ENCODE measurements around the gene THSD8.
A peak's percentile ranks its signal among the peaks of the same experiment; 100 is the strongest.

The THSD8 gene

DNA sequence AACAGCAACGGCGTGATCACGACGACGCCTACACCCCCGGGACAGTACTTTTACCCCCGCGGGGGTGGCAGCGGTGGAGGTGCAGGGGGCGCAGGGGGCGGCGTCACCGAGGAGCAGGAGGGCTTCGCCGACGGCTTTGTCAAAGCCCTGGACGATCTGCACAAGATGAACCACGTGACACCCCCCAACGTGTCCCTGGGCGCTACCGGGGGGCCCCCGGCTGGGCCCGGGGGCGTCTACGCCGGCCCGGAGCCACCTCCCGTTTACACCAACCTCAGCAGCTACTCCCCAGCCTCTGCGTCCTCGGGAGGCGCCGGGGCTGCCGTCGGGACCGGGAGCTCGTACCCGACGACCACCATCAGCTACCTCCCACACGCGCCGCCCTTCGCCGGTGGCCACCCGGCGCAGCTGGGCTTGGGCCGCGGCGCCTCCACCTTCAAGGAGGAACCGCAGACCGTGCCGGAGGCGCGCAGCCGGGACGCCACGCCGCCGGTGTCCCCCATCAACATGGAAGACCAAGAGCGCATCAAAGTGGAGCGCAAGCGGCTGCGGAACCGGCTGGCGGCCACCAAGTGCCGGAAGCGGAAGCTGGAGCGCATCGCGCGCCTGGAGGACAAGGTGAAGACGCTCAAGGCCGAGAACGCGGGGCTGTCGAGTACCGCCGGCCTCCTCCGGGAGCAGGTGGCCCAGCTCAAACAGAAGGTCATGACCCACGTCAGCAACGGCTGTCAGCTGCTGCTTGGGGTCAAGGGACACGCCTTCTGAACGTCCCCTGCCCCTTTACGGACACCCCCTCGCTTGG lies 9.6 kb upstream of the THSD8 start:
- TF ChIP-seq, protein P1, sequence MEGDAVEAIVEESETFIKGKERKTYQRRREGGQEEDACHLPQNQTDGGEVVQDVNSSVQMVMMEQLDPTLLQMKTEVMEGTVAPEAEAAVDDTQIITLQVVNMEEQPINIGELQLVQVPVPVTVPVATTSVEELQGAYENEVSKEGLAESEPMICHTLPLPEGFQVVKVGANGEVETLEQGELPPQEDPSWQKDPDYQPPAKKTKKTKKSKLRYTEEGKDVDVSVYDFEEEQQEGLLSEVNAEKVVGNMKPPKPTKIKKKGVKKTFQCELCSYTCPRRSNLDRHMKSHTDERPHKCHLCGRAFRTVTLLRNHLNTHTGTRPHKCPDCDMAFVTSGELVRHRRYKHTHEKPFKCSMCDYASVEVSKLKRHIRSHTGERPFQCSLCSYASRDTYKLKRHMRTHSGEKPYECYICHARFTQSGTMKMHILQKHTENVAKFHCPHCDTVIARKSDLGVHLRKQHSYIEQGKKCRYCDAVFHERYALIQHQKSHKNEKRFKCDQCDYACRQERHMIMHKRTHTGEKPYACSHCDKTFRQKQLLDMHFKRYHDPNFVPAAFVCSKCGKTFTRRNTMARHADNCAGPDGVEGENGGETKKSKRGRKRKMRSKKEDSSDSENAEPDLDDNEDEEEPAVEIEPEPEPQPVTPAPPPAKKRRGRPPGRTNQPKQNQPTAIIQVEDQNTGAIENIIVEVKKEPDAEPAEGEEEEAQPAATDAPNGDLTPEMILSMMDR (IDR thresholded peaks at IDR 0.05; ENCODE audit: insufficient read depth, low read depth, low read length, missing control alignments), result no peak
- peak overlapping the region; percentile 95 for H3K4me3 ChIP-seq (ENCODE audit: low read depth, low read length)
- DNase-seq (ENCODE audit: low read depth), result peak; percentile 93

- peak overlapping the region; percentile 95 for H3K4me3 ChIP-seq (ENCODE audit: low read depth, low read length)
- TF ChIP-seq, protein P1 (IDR thresholded peaks at IDR 0.05; ENCODE audit: insufficient read depth, low read depth, low read length, missing control alignments), result no peak
- no peak for DNase-seq (ENCODE audit: low read depth)
Measured at GRCh38 chr19:12792853-12793289, 9.0 kb upstream of the THSD8 start.

- TF ChIP-seq, protein P1 (IDR thresholded peaks at IDR 0.05; ENCODE audit: insufficient read depth, low read depth, low read length, missing control alignments), result no peak
- DNase-seq (ENCODE audit: low read depth), result peak; percentile 96
- H3K4me3 ChIP-seq (ENCODE audit: low read depth, low read length), result peak overlapping the region; percentile 95
Measured at GRCh38 chr19:12793290-12794195, 8.3 kb upstream of the THSD8 start.

DNA sequence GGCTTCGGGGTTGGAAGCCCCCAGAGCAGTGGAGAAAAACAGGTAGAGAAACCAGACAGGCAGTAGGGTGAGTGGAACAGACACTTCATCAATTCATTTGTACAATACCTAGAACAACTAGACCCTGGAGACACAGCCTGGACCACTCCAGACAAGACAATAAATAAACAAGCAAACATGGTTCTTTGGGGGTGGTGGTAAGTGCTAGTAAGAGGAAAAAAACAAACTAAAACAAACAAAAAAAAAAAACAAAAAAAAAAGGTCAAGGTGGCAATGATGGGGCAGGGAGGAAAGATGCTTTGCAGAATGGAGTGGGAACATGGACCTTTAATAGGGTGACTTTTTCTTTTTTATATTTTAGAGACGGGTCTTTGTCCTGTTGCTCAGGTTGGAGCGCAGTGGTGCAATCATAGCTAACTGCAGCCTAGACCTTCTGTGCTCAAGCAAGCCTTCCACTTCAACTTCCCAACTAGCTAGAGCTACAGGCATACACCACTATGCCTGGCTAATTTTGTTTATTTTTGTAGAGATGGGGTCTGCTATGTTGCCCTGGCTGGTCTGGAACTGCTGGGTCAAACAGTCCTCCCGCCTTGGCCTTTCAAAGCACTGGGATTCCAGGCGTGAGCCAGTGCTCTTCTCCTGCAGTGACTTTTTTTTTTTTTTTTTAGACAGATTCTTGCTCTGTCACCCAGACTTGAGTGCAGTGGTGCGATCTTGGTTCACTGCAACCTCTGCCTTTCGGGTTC lies 7.5 kb upstream of the THSD8 start:
- TF ChIP-seq, protein P1 (IDR thresholded peaks at IDR 0.05; ENCODE audit: insufficient read depth, low read depth, low read length, missing control alignments), result no peak
- H3K4me3 ChIP-seq (ENCODE audit: low read depth, low read length), result peak overlapping the region; percentile 95
- no peak for DNase-seq (ENCODE audit: low read depth)

GRCh38 chr19:12794971-12795381 lies 6.9 kb upstream of the THSD8 start:
- DNase-seq (ENCODE audit: low read depth), result no peak
- H3K4me3 ChIP-seq (ENCODE audit: low read depth, low read length), result no peak overlapping the region
- TF ChIP-seq, protein P1 (IDR thresholded peaks at IDR 0.05; ENCODE audit: insufficient read depth, low read depth, low read length, missing control alignments), result no peak
